DOHH2 (cell line): ENCODE data around the gene EPS15.

Experiments used
- EZH2phosphoT487 ChIP-seq: fragments of 200-600 bp; sonication (generic); IDR thresholded peaks from 2 replicates; pipeline ENCODE4 v1.6.1; 2017; ENCODE audit warnings: borderline replicate concordance, mild to moderate bottlenecking, antibody characterized with exemption, low read length, moderate library complexity, mixed read lengths
- TF ChIP-seq, protein P1 (sequence below): fragments of 200-600 bp; sonication (generic); IDR thresholded peaks from one replicate; pipeline ENCODE4 v1.5.1; 2014; ENCODE audit warnings: antibody characterized with exemption, mild to moderate bottlenecking, low read depth, low read length; ENCODE audit not compliant: poor library complexity, severe bottlenecking

DNA sequence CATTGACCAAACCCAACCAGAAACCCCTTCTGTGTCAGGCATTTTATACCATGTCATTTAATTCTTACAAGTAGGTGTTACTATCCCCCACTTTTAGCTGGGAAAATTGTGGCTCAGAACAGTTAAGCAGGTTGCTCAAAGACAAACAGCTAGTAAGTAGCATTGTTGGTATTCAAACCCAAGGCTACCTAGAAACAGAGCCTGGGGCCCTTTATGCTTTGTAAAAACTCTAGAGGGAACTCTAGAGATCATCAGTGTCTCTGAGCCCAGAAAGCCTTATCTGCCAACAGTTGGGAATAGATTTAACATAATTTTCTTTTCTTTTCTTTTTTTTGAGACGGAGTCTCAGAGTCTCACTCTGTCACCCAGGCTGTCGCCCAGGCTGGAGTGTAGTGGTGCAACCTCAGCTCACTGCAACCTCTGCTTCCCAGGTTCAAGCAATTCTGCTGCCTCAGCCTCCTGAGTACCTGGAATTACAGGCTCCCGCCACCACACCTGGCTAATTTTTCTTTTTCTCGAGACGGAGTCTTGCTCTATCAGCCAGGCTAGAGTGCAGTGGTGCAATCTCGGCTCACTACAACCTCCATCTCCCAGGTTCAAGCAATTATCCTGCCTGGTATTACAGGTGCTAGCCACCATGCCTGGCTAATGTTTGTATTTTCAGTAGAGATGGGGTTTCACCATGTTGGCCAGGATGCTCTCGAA lies 49.3 kb upstream of the EPS15 start:
- TF ChIP-seq, protein P1, sequence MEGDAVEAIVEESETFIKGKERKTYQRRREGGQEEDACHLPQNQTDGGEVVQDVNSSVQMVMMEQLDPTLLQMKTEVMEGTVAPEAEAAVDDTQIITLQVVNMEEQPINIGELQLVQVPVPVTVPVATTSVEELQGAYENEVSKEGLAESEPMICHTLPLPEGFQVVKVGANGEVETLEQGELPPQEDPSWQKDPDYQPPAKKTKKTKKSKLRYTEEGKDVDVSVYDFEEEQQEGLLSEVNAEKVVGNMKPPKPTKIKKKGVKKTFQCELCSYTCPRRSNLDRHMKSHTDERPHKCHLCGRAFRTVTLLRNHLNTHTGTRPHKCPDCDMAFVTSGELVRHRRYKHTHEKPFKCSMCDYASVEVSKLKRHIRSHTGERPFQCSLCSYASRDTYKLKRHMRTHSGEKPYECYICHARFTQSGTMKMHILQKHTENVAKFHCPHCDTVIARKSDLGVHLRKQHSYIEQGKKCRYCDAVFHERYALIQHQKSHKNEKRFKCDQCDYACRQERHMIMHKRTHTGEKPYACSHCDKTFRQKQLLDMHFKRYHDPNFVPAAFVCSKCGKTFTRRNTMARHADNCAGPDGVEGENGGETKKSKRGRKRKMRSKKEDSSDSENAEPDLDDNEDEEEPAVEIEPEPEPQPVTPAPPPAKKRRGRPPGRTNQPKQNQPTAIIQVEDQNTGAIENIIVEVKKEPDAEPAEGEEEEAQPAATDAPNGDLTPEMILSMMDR = no peak
- no peak for TF ChIP-seq EZH2phosphoT487
